Suprapubic skin (tissue), 4 donors: ENCODE data around the gene LRMDA. TPM values are rescaled to one million over a fixed set of nuclear protein-coding genes. Genes with fewer than 3 reads are reported as not detected.
A peak's percentile ranks its signal among the peaks of the same experiment; 100 is the strongest.

Experiments
- DNase-seq, 2 donors: peaks; one replicate each; pipeline ENCODE4 v3.0.0-alpha.2; 2019; ENCODE audit warnings: low spot score in 2 of 2
- H3K27ac ChIP-seq: fragments of 200-600 bp; sonication (generic); one replicate; pipeline ENCODE4 v1.5.1; 2019
- H3K27me3 ChIP-seq: fragments of 200-600 bp; sonication (generic); one replicate; pipeline ENCODE4 v1.5.1; 2019
- H3K36me3 ChIP-seq: fragments of 200-600 bp; sonication (generic); one replicate; pipeline ENCODE4 v1.5.1; 2019
- H3K4me1 ChIP-seq: fragments of 200-600 bp; sonication (generic); one replicate; pipeline ENCODE4 v1.5.1; 2019
- H3K4me3 ChIP-seq: fragments of 200-600 bp; sonication (generic); one replicate; pipeline ENCODE4 v1.5.1; 2019; ENCODE audit warnings: mild to moderate bottlenecking
- H3K9me3 ChIP-seq: fragments of 200-600 bp; sonication (generic); one replicate; pipeline ENCODE4 v1.5.1; 2019
- CTCF ChIP-seq, 2 donors: fragments of 200-600 bp in 1 of 2; fragments of 450-650 bp in 1 of 2; sonication (generic) in 1 of 2; IDR thresholded peaks; one replicate each; pipeline ENCODE4 v1.5.1; 2016 to 2019; ENCODE audit warnings: antibody characterized with exemption in 2 of 2, mild to moderate bottlenecking in 1 of 2, moderate library complexity in 1 of 2
- EP300 ChIP-seq: sonication (generic); formaldehyde crosslinking; IDR thresholded peaks from one replicate; pipeline ENCODE4 v1.6.1; 2017; ENCODE audit warnings: antibody characterized with exemption
- POLR2A ChIP-seq, 2 donors: fragments of 450-650 bp; IDR thresholded peaks; one replicate each; pipeline ENCODE4 v1.6.1; 2017; ENCODE audit warnings: antibody characterized with exemption in 2 of 2, mild to moderate bottlenecking in 2 of 2, moderate library complexity in 2 of 2
- POLR2AphosphoS5 ChIP-seq, 3 donors: sonication (generic); formaldehyde crosslinking; IDR thresholded peaks; one replicate each; pipeline ENCODE4 v1.6.1; 2017; ENCODE audit warnings: antibody characterized with exemption in 3 of 3
- WGBS: methylation state at CpG from one replicate; pipeline ENCODE4 v1.1.5; 2018; 5-methylcytosine and 5-hydroxymethylcytosine counted together
- total RNA-seq, 4 donors: library from RNA; depleted of rRNA; stranded (reverse); fragments of >200 nt; gene quantifications; one replicate each; pipeline ENCODE4 v1.1.0, GENCODE V29; 2016

Gene LRMDA
- total RNA-seq, 4 donors from 2014 or later: 0.10 to 2.9 (median 1.9) TPM; not detected in 1

GRCh38 chr10:76552091-76552873 is 1120.9 kb downstream of the LRMDA start:
- Histone ChIP-seq H3K27ac (peak overlapping the region; percentile 1), H3K4me3 (no peak overlapping the region), H3K9me3 (no peaks in the 10 kb centered on the region), H3K36me3 (no peaks in the 10 kb centered on the region), H3K27me3 (no peaks in the 10 kb centered on the region), H3K4me1 (peaks cover 3% of the 10 kb centered on the region)
- WGBS: 81% methylated on average over 1 of the region's 1 CpG
- TF ChIP-seq EP300: no peak
- DNase-seq: no peak

GRCh38 chr10:76553263-76554032 is 1122.0 kb downstream of the LRMDA start:
- no peak for DNase-seq
- Histone ChIP-seq H3K4me3 (no peak overlapping the region), H3K36me3 (no peaks in the 10 kb centered on the region), H3K27me3 (no peaks in the 10 kb centered on the region), H3K4me1 (peaks cover 2% of the 10 kb centered on the region), H3K9me3 (no peaks in the 10 kb centered on the region), H3K27ac (peak overlapping the region; percentile 1)
- TF ChIP-seq POLR2A (IDR thresholded peaks at IDR 0.05): no peak
- TF ChIP-seq EP300: no peak
- TF ChIP-seq CTCF (IDR thresholded peaks at IDR 0.05): no peak
- no peak for TF ChIP-seq POLR2AphosphoS5 (IDR thresholded peaks at IDR 0.05)
- WGBS: 75% methylated on average over 17 of the region's 17 CpGs

- H3K4me1 ChIP-seq: peaks cover 2% of the 10 kb centered on the region
- WGBS: 80% methylated on average over 7 of the region's 7 CpGs
- no peaks in the 10 kb centered on the region for H3K27me3 ChIP-seq
- no peak for TF ChIP-seq POLR2AphosphoS5 (IDR thresholded peaks at IDR 0.05)
- no peak for TF ChIP-seq CTCF (IDR thresholded peaks at IDR 0.05)
- TF ChIP-seq POLR2A (IDR thresholded peaks at IDR 0.05): no peak
- TF ChIP-seq EP300: no peak
- no peaks in the 10 kb centered on the region for H3K9me3 ChIP-seq
- H3K27ac ChIP-seq: peak overlapping the region; percentile 1
- no peaks in the 10 kb centered on the region for H3K36me3 ChIP-seq
- no peak overlapping the region for H3K4me3 ChIP-seq
- DNase-seq: no peak
These were observed 1122.6 kb downstream of the LRMDA start for GRCh38 chr10:76554033-76554408.

- Histone ChIP-seq H3K4me3 (no peak overlapping the region), H3K4me1 (peaks cover 2% of the 10 kb centered on the region), H3K36me3 (no peaks in the 10 kb centered on the region), H3K27ac (peak overlapping the region; percentile 1), H3K9me3 (no peaks in the 10 kb centered on the region), H3K27me3 (no peaks in the 10 kb centered on the region)
- 68% methylated on average over 6 of the region's 6 CpGs for WGBS
- no peak for TF ChIP-seq POLR2AphosphoS5 (IDR thresholded peaks at IDR 0.05)
- TF ChIP-seq CTCF (IDR thresholded peaks at IDR 0.05): no peak
- no peak for TF ChIP-seq POLR2A (IDR thresholded peaks at IDR 0.05)
- no peak for TF ChIP-seq EP300
- no peak for DNase-seq
These were observed 1123.1 kb downstream of the LRMDA start for GRCh38 chr10:76554478-76554877.

GRCh38 chr10:76555067-76555670 is 1123.7 kb downstream of the LRMDA start:
- Histone ChIP-seq H3K27me3 (no peaks in the 10 kb centered on the region), H3K27ac (no peak overlapping the region), H3K36me3 (no peaks in the 10 kb centered on the region), H3K9me3 (no peaks in the 10 kb centered on the region), H3K4me1 (peaks cover 3% of the 10 kb centered on the region), H3K4me3 (no peak overlapping the region)
- DNase-seq: no peak
- 32% methylated on average over 2 of the region's 2 CpGs for WGBS
- no peak for TF ChIP-seq POLR2AphosphoS5 (IDR thresholded peaks at IDR 0.05)
- no peak for TF ChIP-seq EP300
- TF ChIP-seq CTCF (IDR thresholded peaks at IDR 0.05): no peak
- TF ChIP-seq POLR2A (IDR thresholded peaks at IDR 0.05): no peak
